GM12864 (cell line): ENCODE measurements around the gene TRH.
A peak's percentile ranks its signal among the peaks of the same experiment; 100 is the strongest.
"Not testable (repeated sequence)": the region's sequence is repeated elsewhere in the genome, so short reads cannot be mapped to it uniquely, and the experiment has no call there.

Experiments used
- DNase-seq: peaks from one replicate; pipeline ENCODE4 v3.0.0-alpha.2; 2011; ENCODE audit warnings: low read depth
- H3K4me3 ChIP-seq: 2 replicates; pipeline ENCODE4 v1.5.1; 2011; ENCODE audit warnings: mild to moderate bottlenecking, low read depth, low read length, control low read depth
- CTCF ChIP-seq: IDR thresholded peaks from 2 replicates; pipeline ENCODE4 v1.5.1; 2011; ENCODE audit warnings: low read depth, mild to moderate bottlenecking, moderate library complexity, low read length, control low read depth, inconsistent platforms; ENCODE audit errors: missing control alignments

TRH gene

GRCh38 chr3:130002666-130003598, 28.4 kb downstream of the TRH start:
- not testable (repeated sequence) for DNase-seq
- peak; percentile 54 for TF ChIP-seq CTCF
- H3K4me3 ChIP-seq, result peak overlapping the region; percentile 23

GRCh38 chr3:130010556-130010955, 36.0 kb downstream of the TRH start:
- DNase-seq, result no peak
- H3K4me3 ChIP-seq, result no peak overlapping the region
- TF ChIP-seq CTCF, result no peak

GRCh38 chr3:130012108-130012507, 37.6 kb downstream of the TRH start:
- not testable (repeated sequence) for H3K4me3 ChIP-seq, DNase-seq

- not testable (repeated sequence) for DNase-seq, H3K4me3 ChIP-seq
These were observed 38.7 kb downstream of the TRH start for GRCh38 chr3:130013246-130013645.

- TF ChIP-seq CTCF, result no peak
- DNase-seq, result no peak
- H3K4me3 ChIP-seq, result no peak overlapping the region
These were observed 40.0 kb downstream of the TRH start for GRCh38 chr3:130014526-130014925.

- not testable (repeated sequence) for H3K4me3 ChIP-seq, DNase-seq
These were observed 43.1 kb downstream of the TRH start for GRCh38 chr3:130017661-130018060.

GRCh38 chr3:130026146-130026829, 51.8 kb downstream of the TRH start:
- DNase-seq, H3K4me3 ChIP-seq: not testable (repeated sequence)
- TF ChIP-seq CTCF, result peak; percentile 43

GRCh38 chr3:130027437-130027836, 52.9 kb downstream of the TRH start:
- H3K4me3 ChIP-seq, DNase-seq: not testable (repeated sequence)
